Retina (tissue), 1 donor: ENCODE measurements around the gene MYB.
A peak's percentile ranks its signal among the peaks of the same experiment; 100 is the strongest.
"Not testable (repeated sequence)": the region's sequence is repeated elsewhere in the genome, so short reads cannot be mapped to it uniquely, and the experiment has no call there.

Experiments used
- DNase-seq: peaks from one replicate; pipeline ENCODE4 v3.0.0-alpha.2; 2016

Gene MYB

GRCh38 chr6:135225911-135226310, 44.8 kb downstream of the MYB start:
- no peak for DNase-seq

- DNase-seq: no peak
These were observed 45.4 kb downstream of the MYB start for GRCh38 chr6:135226537-135226936.

GRCh38 chr6:135227349-135227748, 46.2 kb downstream of the MYB start:
- no peak for DNase-seq

GRCh38 chr6:135227758-135228157, 46.6 kb downstream of the MYB start:
- DNase-seq: no peak

- no peak for DNase-seq
These were observed 47.4 kb downstream of the MYB start for GRCh38 chr6:135228486-135228885.

GRCh38 chr6:135229996-135230395, 48.9 kb downstream of the MYB start:
- no peak for DNase-seq

GRCh38 chr6:135230711-135231468, 49.8 kb downstream of the MYB start:
- DNase-seq: no peak

GRCh38 chr6:135231469-135231844, 50.3 kb downstream of the MYB start:
- DNase-seq: no peak

GRCh38 chr6:135233686-135234491, 52.8 kb downstream of the MYB start:
- DNase-seq: peak; percentile 33

- no peak for DNase-seq
These were observed 53.3 kb downstream of the MYB start for GRCh38 chr6:135234492-135234780.

GRCh38 chr6:135235716-135236115, 54.6 kb downstream of the MYB start:
- no peak for DNase-seq

GRCh38 chr6:135236319-135236718, 55.2 kb downstream of the MYB start:
- no peak for DNase-seq

GRCh38 chr6:135236732-135237131, 55.6 kb downstream of the MYB start:
- no peak for DNase-seq

- no peak for DNase-seq
These were observed 59.6 kb downstream of the MYB start for GRCh38 chr6:135240711-135241110.

- DNase-seq: no peak
These were observed 63.0 kb downstream of the MYB start for GRCh38 chr6:135243871-135244796.

- DNase-seq: no peak
These were observed 63.7 kb downstream of the MYB start for GRCh38 chr6:135244805-135245204.

GRCh38 chr6:135246412-135247012, 65.4 kb downstream of the MYB start:
- DNase-seq: not testable (repeated sequence)

GRCh38 chr6:135250234-135250633, 69.1 kb downstream of the MYB start:
- DNase-seq: no peak

GRCh38 chr6:135250751-135251497, 69.8 kb downstream of the MYB start:
- DNase-seq: peak; percentile 85

- DNase-seq: peak; percentile 47
These were observed 70.7 kb downstream of the MYB start for GRCh38 chr6:135251498-135252441.

- no peak for DNase-seq
These were observed 73.4 kb downstream of the MYB start for GRCh38 chr6:135254471-135254870.
